ENCODE results near the gene ZBTB37.
"Not testable (repeated sequence)": the region's sequence is repeated elsewhere in the genome, so short reads cannot be mapped to it uniquely, and the experiment has no call there.

Gene ZBTB37

DNA sequence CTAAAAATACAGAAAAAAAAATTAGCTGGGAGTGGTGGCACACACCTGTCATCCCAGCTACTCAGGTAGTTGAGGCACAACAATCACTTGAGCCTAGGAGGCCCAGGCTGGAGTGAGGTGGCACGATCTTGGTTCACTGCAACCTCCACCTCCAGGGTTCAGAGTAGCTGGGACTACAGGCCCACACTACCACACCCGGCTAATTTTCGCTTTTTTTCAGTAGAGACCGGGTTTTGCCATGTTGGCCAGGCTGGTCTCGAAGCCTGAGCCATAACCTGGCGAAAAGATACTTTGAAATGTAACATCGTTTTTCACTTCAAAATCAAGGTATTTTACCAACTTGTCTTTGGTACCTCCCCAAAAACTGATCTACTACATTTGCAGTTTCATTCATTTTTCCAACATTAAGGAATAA, 6.4 kb upstream of the ZBTB37 start:
- DNase-seq (ENCODE audit: insufficient read length, low spot score): no peak

DNA sequence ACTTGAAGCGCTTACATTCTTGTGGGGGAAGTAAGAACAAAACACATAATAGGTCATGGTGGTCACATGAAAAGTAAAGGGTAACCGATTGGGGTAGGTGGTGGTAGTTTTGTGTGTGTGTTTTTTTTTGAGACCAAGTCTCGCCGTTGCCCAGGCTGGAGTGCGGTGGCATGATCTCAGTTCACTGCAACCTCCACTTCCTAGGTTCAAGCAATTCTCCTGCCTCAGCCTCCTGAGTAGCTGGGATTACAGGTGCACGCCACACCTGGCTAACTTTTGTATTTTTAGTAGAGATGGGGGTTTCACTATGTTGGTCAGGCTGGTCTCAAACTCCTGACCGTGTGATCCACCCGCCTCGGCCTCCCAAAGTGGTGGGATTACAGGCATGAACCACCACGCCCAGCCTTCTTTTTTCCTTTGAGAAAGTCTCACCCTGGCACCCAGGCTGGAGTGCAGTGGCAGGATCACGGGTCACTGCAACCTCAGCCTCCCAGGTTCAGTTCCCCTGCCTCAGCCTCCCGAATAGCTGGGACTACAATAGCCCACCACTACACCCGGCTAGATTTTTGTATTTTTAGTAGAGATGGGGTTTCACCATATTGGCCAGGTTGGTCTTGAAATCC, 5.9 kb upstream of the ZBTB37 start:
- not testable (repeated sequence) for FAIRE-seq; DNase-seq (ENCODE audit: insufficient read length, low spot score)

More for the DNA sequence above, 6.4 kb upstream of the ZBTB37 start:
- TF ChIP-seq, protein P1, sequence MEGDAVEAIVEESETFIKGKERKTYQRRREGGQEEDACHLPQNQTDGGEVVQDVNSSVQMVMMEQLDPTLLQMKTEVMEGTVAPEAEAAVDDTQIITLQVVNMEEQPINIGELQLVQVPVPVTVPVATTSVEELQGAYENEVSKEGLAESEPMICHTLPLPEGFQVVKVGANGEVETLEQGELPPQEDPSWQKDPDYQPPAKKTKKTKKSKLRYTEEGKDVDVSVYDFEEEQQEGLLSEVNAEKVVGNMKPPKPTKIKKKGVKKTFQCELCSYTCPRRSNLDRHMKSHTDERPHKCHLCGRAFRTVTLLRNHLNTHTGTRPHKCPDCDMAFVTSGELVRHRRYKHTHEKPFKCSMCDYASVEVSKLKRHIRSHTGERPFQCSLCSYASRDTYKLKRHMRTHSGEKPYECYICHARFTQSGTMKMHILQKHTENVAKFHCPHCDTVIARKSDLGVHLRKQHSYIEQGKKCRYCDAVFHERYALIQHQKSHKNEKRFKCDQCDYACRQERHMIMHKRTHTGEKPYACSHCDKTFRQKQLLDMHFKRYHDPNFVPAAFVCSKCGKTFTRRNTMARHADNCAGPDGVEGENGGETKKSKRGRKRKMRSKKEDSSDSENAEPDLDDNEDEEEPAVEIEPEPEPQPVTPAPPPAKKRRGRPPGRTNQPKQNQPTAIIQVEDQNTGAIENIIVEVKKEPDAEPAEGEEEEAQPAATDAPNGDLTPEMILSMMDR (IDR thresholded peaks at IDR 0.05; ENCODE audit: insufficient read depth, missing control alignments): no peak
- FAIRE-seq: no peak

DNA sequence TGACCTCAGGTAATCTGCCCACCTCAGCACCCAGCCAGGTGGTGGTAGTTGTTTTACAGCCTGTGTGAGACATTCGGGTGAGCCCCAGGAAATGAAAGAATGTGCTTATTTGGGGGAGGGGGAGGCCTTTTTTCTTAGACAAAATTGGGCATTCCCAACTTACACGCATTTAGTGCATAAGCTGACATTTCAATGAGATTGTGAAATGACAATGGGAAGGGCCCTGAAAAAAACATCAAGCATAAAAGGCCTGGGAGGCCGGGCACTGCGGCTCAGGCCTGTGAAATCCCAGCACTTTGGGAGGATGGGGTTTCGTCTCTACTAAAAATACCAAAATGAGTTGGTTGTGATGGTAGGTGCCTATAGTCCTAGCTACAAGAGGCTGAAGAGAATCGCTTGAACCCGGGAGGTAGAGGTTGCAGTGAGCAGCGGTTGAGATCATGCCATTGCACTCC, 5.4 kb upstream of the ZBTB37 start:
- TF ChIP-seq, protein P1 (IDR thresholded peaks at IDR 0.05; ENCODE audit: insufficient read depth, missing control alignments): no peak
- no peak for FAIRE-seq
- no peak for DNase-seq (ENCODE audit: insufficient read length, low spot score)

DNA sequence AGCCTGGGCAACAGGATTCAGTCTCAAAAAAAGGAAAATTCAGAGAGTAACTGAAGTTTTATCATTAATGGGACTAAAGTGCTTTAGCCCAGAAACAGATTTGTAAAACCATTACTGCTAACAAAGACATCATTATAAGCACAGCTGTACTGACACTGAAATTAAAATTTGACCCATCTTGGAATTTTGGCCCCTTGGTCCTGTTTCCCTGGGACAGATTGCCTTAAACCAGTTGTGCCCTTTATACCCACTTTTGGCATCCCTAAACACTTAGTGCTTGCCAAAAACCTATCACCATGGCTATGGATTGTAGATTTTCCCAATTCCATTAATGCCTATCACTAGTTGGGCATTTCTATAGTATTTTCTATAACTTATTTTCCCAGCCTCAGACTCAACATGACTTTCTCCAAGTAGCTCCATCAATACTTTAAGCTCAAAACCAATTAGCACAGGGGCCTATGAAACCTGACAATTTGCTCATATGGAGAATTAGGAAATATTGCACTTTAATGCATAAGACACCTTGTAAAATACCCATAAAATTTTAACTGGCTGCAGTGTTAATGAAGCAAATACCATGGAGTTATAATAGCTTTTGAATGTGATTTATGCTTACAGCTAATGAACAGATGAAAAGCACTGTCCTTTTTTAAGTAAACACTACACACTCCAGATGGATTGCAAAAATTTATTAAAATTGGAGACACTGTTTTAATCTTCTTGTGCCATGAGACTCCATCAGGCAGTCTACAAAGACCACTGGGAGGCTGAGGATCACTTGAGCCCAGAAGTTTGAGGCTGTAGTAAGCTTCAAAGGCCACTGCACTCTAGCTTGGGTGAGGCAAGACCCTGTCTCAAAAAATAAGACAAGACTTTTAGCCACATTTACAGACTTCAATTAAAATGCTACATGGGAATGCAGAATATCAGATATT, 4.7 kb upstream of the ZBTB37 start:
- DNase-seq (ENCODE audit: insufficient read length, low spot score) (no peak), FAIRE-seq (no peak)
- TF ChIP-seq, protein P1 (IDR thresholded peaks at IDR 0.05; ENCODE audit: insufficient read depth, missing control alignments): no peak

DNA sequence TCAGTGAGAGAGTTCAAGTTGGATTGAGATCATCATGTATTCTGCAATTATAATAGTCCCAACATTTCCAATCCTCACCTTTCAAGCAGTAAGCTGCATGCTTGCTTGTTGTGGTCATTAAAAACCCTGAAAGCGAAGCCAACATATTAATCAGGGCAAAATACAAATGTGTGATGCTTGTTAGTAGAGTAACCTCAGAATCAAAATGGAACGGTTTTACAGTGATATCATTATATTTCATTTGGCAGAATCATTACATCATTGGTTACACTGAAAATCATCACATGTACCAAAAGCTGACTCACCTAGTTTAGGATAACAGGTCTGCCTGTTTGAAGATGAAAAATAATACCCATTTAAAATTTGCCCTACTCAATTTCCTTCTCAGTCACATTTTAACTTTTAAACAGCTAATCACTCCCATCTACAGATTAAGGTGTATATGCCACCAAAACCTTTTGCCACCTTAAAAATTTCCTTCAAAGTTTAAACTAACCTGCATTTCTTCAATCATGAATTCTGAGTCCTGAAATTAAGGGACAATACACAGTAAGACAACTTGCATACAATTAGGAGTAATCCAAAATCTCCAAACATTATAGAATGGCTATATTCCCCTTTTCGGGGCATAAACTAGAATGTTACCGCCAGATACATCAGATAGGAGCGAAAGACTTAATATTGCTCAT, 3.9 kb upstream of the ZBTB37 start:
- no peak for FAIRE-seq
- TF ChIP-seq, protein P1 (IDR thresholded peaks at IDR 0.05; ENCODE audit: insufficient read depth, missing control alignments): no peak
- DNase-seq (ENCODE audit: insufficient read length, low spot score): no peak

DNA sequence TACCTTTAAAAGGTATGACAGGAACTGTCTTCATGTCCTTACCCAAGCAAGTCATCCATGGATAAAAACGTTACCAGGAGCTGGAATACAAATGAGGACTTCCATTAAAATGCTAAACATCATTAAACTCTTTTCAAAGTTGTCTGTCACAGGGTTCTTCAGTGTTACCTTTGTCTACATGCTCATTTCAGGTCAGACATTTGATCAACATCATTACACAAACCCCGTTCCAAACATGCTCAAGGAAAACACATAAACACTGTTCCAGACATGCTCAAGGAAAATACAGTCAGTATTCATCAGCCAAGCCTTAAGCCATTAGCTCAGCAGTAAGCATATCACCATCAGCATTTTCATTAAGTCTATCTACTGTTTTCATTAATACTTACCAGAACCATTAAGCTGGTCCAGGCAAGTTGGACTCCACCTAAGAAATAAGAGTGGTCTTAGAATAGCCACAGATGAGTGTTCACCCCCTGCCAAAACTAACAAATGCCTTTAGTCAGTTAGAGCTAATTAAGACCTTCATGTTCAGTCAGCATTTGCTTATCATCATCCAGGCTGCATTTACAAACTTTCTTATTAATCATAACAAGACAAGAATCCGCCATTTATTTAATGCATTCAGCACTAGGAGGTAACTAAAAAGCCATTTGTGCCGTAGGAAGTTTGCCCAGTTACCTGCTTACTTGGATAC, 2.6 kb upstream of the ZBTB37 start:
- TF ChIP-seq, protein P1 (IDR thresholded peaks at IDR 0.05; ENCODE audit: insufficient read depth, missing control alignments): no peak
- peak; percentile 67 for FAIRE-seq
- no peak for DNase-seq (ENCODE audit: insufficient read length, low spot score)
